ENCODE measurements around the gene MIPOL1.
"Not testable (repeated sequence)": the region's sequence is repeated elsewhere in the genome, so short reads cannot be mapped to it uniquely, and the experiment has no call there.

Gene MIPOL1

DNA sequence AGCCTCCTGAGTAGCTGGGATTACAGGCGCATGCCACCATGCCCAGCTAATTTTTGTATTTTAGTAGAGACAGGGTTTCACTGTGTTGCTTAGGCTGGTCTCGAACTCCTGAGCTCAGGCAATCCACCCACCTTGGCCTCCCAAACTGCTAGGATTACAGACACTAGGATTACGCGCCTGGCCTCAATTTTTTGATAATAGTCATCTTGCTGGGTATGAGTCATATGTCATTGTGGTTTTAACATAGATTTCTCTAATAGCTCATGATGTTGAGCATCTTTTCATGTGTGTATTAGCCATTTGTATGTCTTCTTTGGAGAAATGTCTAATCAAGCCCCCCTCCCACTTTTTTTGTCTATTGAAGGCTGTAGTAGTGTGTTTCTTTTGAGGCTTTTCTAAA, 38.3 kb downstream of the MIPOL1 start:
- DNase-seq = not testable (repeated sequence)

DNA sequence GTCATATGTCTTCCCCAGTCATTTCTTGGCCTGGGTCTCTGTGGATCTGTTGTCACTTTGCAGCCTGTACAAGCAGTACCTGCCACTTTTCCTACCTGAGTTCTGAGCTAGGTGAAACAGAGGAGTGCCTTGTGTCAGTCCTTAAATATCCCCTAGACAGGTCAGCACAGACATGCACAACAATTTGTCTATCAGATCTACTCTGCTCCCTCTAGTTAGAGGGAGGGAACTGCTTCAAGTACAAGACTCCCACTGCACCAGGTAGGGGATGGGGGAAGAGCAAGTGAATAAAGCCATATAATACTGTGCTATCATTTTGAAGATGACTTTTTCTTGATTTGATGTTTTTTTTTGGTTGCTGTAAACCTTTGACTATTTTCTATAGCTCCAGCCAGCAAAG, 39.4 kb downstream of the MIPOL1 start:
- DNase-seq = no peak

DNA sequence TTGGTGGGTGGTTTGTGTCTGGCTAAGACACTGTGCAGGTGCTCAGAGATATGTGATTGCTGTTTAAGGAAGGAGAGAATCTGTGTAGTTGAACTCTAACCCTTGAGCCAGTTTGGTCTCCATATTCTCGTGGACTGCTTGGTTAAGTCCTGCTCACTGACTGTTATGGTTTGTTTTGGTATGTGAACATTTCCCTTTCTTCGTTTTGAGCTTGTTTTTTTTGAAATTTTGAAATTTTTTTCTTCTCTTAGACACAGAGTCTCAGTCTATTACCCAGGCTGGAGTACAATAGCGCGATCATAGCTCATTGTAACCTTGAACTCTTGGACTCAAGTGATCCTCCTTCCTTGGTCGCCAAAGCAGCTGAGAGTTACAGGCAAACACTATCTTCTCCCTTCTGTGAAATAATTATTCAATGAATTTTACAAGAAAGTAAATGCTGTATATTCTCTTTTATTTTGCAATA, 40.0 kb downstream of the MIPOL1 start:
- no peak for DNase-seq

DNA sequence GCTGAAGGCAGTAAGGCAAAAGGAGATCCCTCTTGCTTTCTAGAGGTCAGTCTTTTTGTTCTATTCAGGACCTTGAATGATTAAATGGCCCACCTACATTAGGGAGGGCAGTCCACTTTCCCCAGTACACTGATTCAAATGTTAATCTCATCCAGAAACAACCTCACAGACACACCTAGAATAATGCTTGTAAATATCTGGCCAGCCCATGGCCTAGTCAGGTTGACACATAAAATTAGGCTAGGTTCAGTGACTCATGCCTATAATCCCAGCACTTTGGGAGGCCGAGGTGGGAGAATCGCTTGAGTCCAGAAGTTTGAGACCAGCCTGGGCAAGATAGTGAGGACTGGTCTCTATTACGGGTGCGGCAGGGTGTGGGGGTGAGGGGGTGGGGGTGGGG, 43.5 kb downstream of the MIPOL1 start:
- DNase-seq = no peak

DNA sequence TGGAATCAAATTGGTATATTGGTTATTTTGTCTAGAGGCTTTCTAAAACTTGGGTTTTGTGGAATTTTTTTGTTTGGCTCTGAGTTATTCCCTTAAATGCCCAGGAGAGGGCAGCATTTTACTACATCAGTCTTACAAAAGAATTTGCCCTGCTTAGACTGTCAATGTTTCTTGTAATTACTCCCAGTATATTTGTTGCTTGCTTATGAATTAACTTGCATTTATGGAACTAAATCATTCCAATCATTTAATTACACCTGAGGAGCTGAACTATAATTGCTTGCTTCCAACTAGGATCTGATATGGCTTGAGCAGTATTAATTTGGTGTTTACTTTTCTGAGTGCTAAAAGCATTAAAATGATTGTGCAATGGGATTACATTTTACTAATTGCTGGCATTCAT, 48.7 kb downstream of the MIPOL1 start:
- DNase-seq = peak; percentile 17 to 72

DNA sequence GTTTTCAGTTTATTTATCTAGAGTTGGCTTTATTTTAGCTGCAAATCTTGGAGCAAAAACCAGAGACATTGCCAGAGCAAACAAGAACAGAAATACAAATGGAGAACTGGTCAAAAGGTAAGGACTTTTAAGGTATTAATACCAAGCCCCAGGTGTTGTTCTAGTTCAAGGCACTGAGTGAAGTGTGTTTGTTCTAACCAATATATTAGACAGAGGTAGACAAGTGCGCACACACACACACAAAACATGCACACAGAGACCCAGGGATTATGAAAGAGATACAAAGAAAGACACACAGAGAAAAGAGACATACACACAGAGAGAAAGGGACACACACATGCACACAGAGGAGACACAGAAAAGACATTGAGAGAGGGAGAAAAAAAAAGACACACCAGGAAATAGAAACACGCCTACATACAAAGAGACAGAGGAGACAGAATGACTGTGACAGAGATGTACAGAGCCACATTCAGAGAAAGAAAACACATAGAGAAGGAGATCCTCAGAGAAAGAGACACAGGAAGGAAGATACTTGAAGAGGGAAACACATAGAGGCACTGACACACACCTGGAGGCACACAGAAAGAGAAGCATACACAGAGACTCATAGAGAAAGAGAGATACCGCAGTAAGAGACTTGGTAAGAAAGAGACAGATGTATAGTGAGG, 50.2 kb downstream of the MIPOL1 start:
- DNase-seq = no peak

DNA sequence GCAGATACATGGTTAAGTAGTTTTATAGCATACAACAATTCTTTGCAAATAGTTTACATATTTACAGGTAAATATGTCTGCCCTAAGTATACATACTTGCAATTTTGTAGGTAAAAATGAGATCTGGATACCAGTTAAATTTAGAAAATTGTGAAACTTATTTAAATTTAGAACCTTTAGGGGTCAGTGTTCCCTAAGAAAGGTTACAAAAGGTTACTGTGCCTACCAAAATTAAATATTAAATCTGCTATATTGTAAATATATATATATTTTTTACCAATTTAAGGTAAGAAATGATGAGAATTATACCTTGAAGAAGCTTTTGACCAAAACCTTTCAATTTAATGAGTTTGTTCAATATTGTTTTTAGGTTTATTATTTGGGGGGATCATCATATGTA, 54.0 kb downstream of the MIPOL1 start:
- DNase-seq = no peak

DNA sequence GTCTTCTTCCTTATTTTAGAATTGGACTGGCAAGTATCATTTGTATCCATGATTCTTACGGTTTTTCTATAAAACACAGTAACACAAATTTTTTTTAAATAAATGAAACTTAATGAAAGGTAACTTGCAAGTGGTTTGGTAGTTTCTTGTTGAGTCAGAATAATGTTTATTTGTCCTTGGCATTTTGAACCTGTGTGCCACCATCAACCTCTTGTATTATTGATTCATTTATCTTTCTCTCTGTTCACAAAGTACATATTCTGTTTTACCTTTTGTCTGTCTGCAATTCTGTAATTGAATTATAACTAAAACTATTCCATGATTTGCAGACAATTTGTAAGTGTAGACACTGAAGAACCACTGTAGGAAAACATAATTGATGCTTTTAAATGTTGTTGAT, 54.7 kb downstream of the MIPOL1 start:
- no peak for DNase-seq

DNA sequence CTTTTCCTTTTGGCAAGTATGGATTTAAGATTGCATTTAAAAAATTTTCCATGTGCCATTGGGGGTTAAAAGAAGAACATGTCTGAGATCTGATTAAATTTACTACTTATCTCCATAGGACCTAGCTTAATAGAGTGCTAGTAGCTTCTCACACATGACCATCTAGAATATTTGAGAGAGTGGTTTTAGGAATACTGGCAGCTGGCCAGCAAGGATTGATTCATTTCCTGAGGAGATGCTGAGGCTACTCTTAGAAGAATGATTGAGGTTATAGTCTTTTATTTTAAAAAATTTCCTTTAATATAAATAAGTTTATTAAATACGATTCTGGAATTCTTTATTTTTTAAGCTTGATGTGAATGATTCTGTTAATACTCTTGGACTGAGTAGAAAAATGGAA, 56.2 kb downstream of the MIPOL1 start:
- peak; percentile 20 to 67 for DNase-seq

DNA sequence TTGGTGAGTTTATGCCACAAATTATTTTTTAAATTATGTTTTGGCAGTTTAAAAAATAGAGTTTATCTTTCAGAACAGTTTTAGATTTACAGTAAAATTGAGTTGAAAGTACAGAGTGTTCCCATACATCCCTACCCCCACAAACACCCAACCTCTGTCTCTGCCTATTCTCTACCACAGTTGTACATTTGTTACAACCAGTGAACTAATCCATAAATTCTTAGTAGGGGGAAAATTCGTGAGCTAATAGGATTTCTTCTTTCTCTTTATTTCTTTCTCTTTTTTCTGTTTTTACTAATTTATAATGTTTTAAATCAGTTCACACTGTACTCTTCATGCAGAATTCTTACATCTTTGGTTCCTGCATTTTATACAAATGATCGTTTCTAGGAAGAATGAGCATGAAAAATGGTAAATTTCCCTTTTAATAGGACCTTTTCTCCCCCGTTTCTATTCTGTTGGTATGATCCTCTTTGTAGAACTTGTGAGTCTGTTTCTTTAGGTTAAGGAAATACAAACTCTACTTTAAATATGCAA, 56.7 kb downstream of the MIPOL1 start:
- no peak for DNase-seq

DNA sequence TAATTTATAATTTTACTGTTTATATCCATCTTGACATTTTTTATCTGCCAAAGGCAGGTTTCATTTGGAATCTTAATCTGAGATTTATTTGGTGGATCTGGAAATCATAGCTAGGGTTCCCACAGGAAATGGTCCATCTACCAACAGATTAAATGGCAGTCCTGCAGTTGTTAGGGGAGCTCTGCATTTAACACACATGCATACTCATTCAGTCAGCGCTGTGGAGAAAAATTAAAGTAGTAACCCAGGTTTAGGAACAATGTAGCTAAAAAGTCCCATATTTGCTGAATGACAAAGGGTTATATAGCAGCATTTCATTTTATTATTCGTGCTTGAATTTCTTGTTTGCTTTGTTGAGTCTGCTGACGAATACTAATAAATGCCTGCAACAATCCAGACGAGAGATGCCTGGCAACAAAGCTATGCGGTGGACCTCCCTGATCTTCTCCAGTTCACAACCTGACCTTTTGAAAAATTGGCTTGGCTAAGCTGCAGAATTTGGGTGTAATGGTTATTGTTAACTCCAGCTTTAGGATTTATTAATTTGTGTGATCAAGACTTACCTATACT, 59.8 kb downstream of the MIPOL1 start:
- no peak for DNase-seq

DNA sequence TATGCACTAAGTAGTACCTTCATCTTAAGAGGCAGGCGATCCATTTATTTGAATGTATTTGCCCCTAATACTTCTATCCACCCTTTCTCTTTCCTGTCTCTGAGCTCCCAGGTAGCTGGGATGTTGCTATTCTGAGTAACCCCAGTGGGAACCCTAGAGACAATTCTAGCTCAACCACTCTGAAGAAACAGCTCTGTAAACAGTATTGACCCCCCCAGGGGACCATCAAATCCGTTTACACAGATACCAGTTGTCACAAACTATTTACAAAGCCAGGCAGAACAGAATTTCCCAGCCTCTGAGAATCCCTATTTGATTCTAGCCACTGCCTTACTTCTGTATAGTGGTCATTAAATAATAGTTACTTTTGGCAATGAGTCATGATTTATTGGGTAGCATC, 64.9 kb downstream of the MIPOL1 start:
- DNase-seq = no peak

DNA sequence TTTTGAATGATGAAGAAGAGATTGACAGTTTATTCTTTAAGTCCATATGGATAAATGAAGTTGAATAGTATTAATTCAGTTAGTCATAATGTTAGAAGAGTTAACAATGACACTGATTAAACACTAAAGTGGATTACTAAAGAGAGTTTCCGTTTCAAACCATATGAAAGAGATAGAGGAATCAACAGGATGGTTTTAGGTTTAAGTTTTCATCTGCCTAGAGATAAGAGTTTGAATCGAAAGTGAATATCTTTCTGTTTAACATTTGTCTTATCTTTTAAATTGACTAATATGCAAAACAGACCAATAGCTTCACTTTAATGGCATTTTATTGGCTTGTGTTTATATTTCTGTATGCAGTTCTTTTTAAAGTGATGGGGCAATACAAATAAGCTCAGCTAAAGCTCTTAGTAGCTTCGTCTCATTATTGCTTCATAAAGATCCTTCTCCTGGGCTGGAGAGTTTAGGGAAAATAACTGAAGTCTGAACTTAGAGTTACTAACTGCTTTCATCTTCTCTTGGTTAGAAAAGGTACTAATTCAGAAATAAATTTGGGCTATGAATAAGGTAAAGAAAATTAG, 66.0 kb downstream of the MIPOL1 start:
- no peak for DNase-seq

DNA sequence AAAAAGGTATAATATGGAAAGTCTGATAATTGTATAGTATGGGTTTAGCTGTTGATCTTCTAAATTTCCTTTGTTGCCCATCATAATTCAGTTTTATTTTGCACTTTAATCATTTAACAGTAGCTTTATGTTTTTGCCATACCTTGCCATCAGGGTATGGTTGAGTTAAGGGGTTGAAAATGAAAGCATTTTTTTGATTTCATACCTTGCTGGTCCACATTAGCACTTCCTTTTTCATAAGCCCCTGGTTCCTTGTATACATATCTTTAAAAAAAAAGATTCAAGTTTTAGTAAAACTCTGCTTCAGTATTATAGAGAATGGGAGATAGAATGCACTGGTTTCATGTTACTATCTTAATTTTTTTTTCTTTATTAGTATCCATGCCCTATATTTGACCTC, 71.1 kb downstream of the MIPOL1 start:
- DNase-seq = no peak

DNA sequence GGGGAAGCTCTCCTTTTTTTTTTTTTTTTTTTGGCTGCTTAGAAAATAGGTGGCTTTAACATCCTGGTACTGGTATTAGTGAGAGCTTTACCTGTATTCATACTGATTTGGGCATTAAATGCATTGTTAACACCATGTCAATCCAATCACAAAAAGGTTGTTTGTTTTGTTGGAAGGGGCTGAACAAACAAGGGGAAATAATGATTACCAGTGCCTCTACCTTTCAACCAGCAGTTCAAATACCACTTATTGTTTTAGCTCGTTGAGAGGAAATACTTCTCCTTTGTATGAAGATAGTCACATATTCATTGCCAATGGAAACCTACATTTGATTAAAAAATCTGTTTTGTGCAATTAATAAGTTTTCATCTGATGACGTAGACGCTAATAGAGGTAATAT, 72.9 kb downstream of the MIPOL1 start:
- no peak for DNase-seq

DNA sequence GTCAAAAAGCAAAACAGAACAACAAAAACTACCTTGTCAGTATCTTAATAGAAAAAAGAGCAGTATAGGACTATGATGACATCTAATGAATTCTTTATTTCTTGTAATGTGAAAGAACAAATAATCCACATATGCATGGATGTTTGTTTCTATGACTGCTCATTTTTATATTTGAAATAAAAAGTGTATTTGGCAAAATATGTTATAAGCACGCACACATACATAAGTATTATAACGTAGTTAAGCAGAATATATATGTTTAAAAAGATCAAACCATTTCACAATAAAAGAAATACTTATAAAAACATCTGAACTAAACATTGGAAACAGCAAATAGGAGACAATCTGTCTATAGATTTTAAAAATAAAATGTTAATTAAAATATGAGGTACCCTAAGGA, 74.8 kb downstream of the MIPOL1 start:
- no peak for DNase-seq

DNA sequence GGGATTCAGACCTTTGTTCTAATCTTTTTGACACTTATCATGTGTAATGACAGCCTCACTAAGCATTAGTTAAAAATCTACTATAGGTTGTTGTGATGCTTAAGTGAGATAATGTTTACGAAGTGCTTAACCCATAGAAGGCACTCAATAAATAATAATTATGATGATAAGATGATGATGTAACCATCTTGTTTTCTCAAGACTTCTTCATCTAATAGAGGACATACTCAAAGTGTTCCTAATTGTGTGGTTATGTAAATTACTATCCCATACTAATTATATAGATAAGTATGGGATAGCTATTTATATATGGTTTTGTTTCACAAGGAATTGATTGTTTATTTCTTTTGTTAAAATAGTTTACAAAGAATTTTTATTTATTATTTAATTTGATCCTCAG, 76.9 kb downstream of the MIPOL1 start:
- DNase-seq = no peak

DNA sequence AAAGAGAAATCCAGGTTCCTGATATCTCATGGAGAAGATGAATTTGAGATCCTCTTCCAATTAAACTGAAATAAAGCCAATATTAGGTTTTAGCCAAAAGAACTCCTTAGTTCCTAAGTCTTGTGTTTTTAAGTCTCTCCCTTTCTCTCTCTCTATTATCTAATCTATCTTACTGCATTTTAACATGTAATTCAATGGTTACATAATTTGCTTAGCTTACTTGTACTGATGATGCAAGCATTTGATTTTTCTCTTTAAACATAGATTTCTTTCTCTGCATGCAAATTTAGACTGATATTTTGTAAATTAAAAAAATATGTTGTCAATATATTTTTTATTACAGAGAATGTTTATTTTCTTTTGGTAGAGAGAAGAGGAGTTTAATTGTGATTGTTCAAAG, 78.2 kb downstream of the MIPOL1 start:
- no peak for DNase-seq

DNA sequence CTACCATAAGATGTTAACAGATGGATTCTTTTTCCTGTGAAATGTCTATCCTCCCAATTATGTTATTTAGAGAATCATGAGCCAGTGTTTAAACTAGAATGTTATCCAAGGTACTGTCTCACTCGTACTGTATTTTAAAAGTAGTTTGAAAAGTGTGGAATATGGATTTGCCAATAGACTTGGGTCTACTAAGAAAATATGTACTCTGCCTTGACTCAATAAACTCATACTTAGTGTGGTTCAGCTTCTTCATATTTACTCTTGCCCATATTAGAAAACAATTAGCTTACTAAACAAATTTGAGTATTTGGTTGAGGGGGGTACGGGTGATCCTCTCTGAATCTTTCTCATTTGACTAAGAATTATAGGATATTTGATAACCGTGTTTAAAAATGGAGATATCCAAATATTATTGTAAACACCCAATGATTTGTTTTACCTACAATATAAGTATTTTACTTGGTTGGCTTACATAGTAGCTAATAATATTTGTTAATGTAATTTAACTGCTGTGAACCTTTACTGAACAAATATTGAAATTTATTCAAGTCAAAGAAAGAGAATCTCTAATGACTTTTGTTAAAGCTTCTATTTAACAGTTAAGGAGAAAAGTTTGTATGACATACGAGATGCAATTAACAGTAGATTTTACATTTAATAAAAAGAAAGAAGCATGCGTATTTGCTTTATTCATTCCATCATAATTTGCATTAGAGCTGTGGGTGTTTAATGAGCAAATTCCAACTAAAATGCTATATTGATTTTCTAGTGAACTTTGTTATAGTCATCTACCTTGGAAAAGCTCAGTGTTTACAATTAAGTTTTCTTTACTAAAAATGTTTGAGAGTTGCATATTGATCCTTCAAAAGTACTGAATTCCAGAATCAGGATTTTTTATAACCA, 81.2 kb downstream of the MIPOL1 start:
- DNase-seq = no peak

DNA sequence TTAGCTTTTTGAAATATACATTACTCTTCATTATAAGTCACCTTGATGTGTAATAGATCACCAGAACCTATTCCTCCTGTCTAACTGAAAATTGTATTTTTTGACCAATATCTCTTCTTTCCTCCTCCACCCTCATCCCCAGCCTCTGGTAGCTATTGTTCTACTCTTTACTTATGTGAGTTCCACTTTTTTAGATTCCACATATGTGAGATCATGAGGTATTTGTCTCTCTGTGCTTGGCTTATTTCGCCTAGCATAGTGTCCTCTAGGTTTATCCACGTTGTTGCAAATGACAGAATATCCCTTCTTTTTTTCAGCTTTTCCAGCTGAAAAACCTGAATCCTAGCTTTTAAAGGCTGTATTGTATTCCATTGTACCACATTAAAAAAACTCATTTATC, 82.1 kb downstream of the MIPOL1 start:
- no peak for DNase-seq

DNA sequence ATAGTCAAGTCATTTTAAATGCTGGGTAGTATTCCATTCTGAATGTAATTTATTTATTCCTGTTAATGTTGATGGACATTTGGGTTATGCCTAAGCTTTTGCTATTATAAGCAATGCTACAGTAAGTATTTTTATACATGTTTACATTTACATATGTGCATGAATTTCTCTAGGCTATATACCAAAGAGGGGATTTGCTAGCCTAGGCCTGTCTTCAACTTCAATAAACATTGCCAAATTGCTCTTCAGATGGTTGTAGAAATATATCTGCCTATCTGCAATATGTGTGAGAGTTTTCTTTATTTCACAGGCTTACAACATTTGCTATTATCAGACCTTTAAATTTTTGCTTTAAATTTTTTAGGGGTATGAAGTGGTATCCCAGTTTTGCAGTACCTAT, 87.0 kb downstream of the MIPOL1 start:
- DNase-seq = no peak

DNA sequence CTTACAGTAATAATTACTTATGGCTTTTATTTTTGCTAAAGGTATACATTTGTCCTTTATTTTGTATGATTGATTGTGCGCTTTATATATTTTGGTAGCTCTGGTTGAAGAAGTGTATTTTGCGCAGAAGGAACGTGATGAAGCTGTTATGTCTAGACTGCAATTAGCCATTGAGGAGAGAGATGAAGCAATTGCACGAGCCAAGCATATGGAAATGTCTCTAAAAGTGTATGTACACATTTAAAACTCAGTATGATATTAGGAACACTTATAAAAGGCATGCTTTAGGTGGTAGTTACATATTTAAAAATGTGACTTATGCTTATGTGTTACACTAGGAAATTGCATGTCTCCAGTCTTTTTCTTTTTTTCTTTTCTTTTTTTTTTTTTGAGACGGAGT, 87.5 kb downstream of the MIPOL1 start:
- no peak for DNase-seq

DNA sequence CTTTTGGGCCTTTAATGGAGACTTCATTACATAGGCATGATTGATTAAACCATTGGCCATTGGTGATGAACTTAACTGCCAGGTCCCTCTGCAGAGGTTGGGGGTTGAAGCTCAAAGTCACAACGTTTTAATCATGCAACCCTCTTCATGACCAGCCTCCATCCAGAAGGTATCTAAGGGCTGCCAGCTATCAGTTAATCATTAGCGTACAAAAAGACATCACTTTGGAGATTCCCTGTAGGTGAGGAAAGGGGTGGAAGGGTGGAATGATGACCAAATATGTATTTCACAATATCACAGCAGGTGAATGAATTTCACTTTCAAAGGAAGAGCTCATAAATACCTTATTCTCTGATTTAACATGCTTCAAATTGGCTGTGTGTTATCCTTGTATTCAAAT, 92.0 kb downstream of the MIPOL1 start:
- no peak for DNase-seq

All from NCI-H524 (cell line).